ENCODE measurements around the gene CADPS. TPM values are rescaled to one million over a fixed set of nuclear protein-coding genes. Genes with fewer than 3 reads are reported as not detected.

Gene CADPS
- total and polyA plus RNA-seq, 12 donors, result 1.4 to 36.6 (median 21.6) TPM

- Histone ChIP-seq H3K27me3 (no peaks in the 10 kb centered on the region), H3K36me3 (no peaks in the 10 kb centered on the region), H3K4me1 (no peaks in the 10 kb centered on the region), H3K4me3 (no peak overlapping the region), H3K27ac (no peak overlapping the region), H3K9me3 (no peaks in the 10 kb centered on the region)
- DNase-seq (no peak), ATAC-seq (no peak)
- TF ChIP-seq CTCF (IDR thresholded peaks at IDR 0.05), result no peak
- intact Hi-C loops (cut with DNase I), result no loop called here
Measured at GRCh38 chr3:62815981-62816380, 59.2 kb downstream of the CADPS start.

DNA sequence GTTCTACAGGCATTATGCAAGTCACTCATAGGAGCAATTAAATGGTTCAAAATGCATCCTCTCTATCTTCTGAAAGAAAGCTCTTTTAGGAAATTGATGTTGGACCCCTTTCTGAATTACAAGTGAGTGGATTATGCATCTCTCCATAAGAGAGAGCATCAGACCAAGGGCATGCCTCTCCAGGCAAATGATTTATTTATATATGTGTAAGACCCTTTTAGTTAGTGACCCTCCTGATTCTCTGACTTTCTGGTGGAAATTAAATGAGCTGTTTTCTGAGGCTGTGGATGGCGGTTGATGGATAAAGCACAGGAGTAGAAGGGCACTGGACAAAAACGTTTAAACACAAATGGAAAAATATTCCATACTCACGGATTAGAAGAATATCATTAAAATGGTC lies 62.6 kb downstream of the CADPS start:
- ATAC-seq, result no peak
- 84% methylated on average over 3 of the region's 3 CpGs for WGBS, 2 donors
- no peak for DNase-seq

GRCh38 chr3:62811119-62811518 lies 64.1 kb downstream of the CADPS start:
- Histone ChIP-seq H3K36me3 (no peaks in the 10 kb centered on the region), H3K27ac (no peak overlapping the region), H3K9me3 (no peaks in the 10 kb centered on the region), H3K27me3 (no peaks in the 10 kb centered on the region), H3K4me3 (no peak overlapping the region), H3K4me1 (no peaks in the 10 kb centered on the region)
- TF ChIP-seq CTCF (IDR thresholded peaks at IDR 0.05), result no peak
- no peak for DNase-seq
- intact Hi-C loops (cut with DNase I), result no loop called here
- ATAC-seq, result no peak

More for the DNA sequence above, 62.6 kb downstream of the CADPS start:
- Histone ChIP-seq H3K27me3 (no peaks in the 10 kb centered on the region), H3K36me3 (no peaks in the 10 kb centered on the region), H3K4me1 (no peaks in the 10 kb centered on the region), H3K4me3 (no peak overlapping the region), H3K27ac (no peak overlapping the region), H3K9me3 (no peaks in the 10 kb centered on the region)
- intact Hi-C loops (cut with DNase I), result no loop called here
- no peak for TF ChIP-seq CTCF (IDR thresholded peaks at IDR 0.05)

DNA sequence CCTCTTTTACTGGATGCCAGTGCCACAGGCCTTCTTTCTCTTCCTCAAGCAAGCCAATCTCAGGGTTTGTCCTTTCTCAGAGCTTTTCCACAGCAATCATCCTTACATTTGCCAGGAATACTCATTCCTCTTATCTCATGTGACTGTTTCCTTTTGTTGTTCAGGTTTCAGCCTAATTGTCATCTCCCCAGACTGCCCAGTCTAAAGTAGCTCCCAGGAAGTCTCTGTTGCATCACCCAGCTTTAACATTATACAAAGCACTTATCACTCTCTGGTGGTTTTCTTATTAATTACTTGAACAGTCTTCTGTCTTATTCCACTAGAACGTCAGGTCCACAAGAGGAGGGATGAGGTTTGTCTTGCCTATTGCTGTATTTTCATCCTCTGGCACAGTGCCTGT lies 65.8 kb downstream of the CADPS start:
- WGBS, 2 donors, result 65 to 70% methylated on average over 1 of the region's 1 CpG
- ATAC-seq (no peak), DNase-seq (no peak)
- Histone ChIP-seq H3K4me1 (no peaks in the 10 kb centered on the region), H3K36me3 (no peaks in the 10 kb centered on the region), H3K9me3 (no peaks in the 10 kb centered on the region), H3K4me3 (no peak overlapping the region), H3K27ac (no peak overlapping the region), H3K27me3 (no peaks in the 10 kb centered on the region)
- intact Hi-C loops (cut with DNase I), result no loop called here
- TF ChIP-seq CTCF (IDR thresholded peaks at IDR 0.05), result no peak
